GM18951 (cell line): ENCODE results near the gene CTAGE15.
"Not testable (repeated sequence)": the region's sequence is repeated elsewhere in the genome, so short reads cannot be mapped to it uniquely, and the experiment has no call there.

Experiments used
- in situ Hi-C: fragments of 300-500 bp; cut with MboI; formaldehyde crosslinking; loops from one replicate; pipeline ENCODE4 v1.12.0; 2022; ENCODE audit warnings: low sequenced_read_pairs, mixed read lengths, inconsistent platforms; ENCODE audit not compliant: unreplicated experiment

The CTAGE15 gene

GRCh38 chr7:143621175-143621574 is 49.6 kb downstream of the CTAGE15 start:
- in situ Hi-C loops, result not testable (repeated sequence)

GRCh38 chr7:143622130-143622529 is 50.5 kb downstream of the CTAGE15 start:
- in situ Hi-C loops, result not testable (repeated sequence)
